ENCODE results near the gene MKRN2OS.

MKRN2OS gene

DNA sequence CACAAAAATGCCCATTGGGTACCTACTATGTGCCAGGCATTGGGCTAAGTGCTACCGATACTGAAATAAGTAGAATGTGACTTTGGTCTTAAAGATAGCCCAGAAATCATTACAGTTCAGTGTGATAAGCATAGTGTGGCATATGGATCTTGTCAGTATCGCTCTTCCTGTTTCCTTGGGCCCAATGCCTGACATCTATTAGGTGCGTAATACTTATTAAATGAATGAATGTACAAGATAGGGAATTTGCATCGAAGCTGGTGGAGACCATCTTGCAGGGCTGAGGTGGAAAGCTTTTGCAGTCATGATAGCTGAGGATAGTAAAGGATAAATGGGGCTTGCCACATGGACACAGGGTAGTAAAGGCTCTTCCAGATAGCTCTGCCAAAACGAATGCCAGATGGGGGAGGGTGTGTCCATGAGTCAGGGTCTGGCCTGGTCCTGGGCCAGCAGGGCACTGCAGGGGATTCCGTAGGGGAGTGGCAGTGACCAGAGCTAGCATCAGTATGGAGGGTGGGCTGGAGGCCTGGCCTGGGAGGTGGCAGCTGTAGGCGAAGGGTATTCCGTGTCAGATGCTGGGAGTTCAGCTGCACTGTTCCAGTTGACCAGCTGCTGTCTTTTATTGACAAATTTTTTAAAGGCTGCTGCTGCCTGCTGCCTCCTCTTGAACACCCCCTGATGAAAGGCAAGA, 37.6 kb downstream of the MKRN2OS start:
- no peak for DNase-seq (ENCODE audit: insufficient read length, low spot score)
- TF ChIP-seq POLR2AphosphoS5 (IDR thresholded peaks at IDR 0.05; ENCODE audit: low read depth, low read length) (no peak), PAX5 (IDR thresholded peaks at IDR 0.05; ENCODE audit: insufficient read depth, low read length, severe bottlenecking) (no peak), SPI1 (IDR thresholded peaks at IDR 0.05; ENCODE audit: low read depth, low read length) (no peak), POU2F2 (IDR thresholded peaks at IDR 0.05; ENCODE audit: low read depth, low read length) (no peak), POLR2A (IDR thresholded peaks at IDR 0.05; ENCODE audit: low read depth, low read length) (no peak), TAF1 (IDR thresholded peaks at IDR 0.05; ENCODE audit: low read depth, low read length) (no peak)
- FAIRE-seq, result no peak

DNA sequence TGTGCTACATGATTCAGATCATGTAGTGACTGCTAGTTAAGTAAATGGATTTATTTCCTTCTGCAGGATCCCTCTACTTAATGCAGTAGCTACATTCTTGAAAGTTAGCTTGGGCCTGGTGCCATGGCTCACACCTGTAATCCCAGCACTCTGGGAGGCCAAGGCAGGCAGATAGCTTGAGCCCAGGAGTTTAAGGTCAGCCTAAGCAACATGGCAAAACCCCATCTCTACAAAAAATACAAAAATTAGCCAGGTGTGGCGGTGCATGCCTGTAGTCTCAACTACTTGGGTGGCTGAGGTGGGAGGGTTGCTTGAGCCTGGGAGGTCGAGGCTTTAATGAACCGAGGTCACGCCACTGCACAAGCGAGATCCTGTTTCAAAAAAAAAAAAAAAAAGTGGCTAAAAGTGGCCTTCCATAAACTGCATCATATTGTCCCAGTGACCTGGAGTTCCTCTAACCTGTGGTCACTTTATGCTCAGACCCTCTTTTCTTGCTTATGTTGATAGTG, 39.0 kb downstream of the MKRN2OS start:
- FAIRE-seq (no peak), DNase-seq (ENCODE audit: insufficient read length, low spot score) (no peak)
- TF ChIP-seq TAF1 (IDR thresholded peaks at IDR 0.05; ENCODE audit: low read depth, low read length) (no peak), POU2F2 (IDR thresholded peaks at IDR 0.05; ENCODE audit: low read depth, low read length) (no peak), PAX5 (IDR thresholded peaks at IDR 0.05; ENCODE audit: insufficient read depth, low read length, severe bottlenecking) (no peak), POLR2AphosphoS5 (IDR thresholded peaks at IDR 0.05; ENCODE audit: low read depth, low read length) (no peak), POLR2A (IDR thresholded peaks at IDR 0.05; ENCODE audit: low read depth, low read length) (no peak), SPI1 (IDR thresholded peaks at IDR 0.05; ENCODE audit: low read depth, low read length) (no peak)

DNA sequence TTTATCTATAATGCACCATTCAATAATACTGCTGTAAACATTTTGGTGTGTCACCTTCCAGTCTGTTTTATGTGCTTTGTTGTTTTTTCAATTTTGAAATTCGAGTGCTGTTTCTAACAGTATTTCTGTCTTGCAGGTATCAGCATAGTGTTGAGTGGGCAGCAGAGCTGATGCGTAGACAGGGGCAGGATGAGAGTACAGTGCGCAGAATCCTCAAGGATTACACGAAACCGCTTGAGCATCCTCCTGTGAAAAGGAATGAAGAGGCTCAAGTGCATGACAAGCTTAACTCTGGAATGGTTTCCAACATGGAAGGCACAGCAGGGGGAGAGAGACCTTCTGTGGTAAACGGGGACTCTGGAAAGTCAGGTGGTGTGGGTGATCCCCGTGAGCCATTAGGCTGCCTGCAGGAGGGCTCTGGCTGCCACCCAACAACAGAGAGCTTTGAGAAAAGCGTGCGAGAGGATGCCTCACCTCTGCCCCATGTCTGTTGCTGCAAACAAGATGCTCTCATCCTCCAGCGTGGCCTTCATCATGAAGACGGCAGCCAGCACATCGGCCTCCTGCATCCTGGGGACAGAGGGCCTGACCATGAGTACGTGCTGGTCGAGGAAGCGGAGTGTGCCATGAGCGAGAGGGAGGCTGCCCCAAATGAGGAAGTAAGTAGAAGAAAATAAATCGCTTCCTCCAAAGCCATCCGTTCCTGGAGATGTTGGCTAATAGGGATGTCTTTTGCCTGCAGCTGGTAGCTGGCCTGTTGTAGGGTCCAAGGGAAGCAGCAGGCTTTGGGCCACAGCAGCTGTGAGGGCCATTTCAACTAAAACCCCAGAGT, 42.0 kb downstream of the MKRN2OS start:
- no peak for TF ChIP-seq SPI1 (IDR thresholded peaks at IDR 0.05; ENCODE audit: low read depth, low read length)
- TF ChIP-seq POU2F2 (IDR thresholded peaks at IDR 0.05; ENCODE audit: low read depth, low read length), result no peak
- TF ChIP-seq TAF1 (IDR thresholded peaks at IDR 0.05; ENCODE audit: low read depth, low read length), result no peak
- TF ChIP-seq POLR2A (IDR thresholded peaks at IDR 0.05; ENCODE audit: low read depth, low read length), result no peak
- no peak for TF ChIP-seq POLR2AphosphoS5 (IDR thresholded peaks at IDR 0.05; ENCODE audit: low read depth, low read length)
- no peak for TF ChIP-seq PAX5 (IDR thresholded peaks at IDR 0.05; ENCODE audit: insufficient read depth, low read length, severe bottlenecking)
- DNase-seq (ENCODE audit: insufficient read length, low spot score), result no peak
- no peak for FAIRE-seq

DNA sequence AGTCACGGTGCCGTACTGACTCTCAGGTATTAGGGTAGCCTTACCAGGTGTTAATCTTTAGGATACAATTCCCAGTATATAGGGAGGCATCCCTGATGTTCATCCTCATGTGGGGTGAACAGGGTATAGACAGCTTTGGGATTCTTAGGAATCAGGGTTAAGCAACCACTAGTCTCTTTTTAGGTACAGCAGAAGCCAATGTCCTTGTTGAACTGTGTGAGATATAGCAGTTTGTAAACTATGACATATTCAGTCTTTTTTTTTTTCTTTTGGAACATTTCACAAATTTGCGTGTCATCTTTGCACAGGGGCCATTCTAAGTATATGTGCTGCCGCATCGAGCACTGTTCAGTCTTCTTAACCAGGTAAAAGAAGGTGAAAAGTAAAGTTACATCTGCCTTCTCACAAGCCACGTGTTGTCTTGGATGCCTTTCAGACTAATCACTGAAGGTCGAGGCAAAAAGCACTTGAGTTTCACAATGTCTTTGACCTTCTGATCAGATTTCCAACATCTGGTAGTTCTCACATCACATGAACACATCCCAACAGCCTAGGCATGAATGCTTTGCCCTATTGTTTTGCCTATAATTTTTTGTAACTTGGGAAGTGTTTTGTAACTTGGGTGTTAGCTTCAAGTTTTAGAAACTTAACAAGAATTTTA, 43.8 kb downstream of the MKRN2OS start:
- DNase-seq (ENCODE audit: insufficient read length, low spot score) (no peak), FAIRE-seq (no peak)
- no peak for TF ChIP-seq POU2F2 (IDR thresholded peaks at IDR 0.05; ENCODE audit: low read depth, low read length)
- TF ChIP-seq PAX5 (IDR thresholded peaks at IDR 0.05; ENCODE audit: insufficient read depth, low read length, severe bottlenecking), result no peak
- TF ChIP-seq SPI1 (IDR thresholded peaks at IDR 0.05; ENCODE audit: low read depth, low read length), result no peak
- TF ChIP-seq POLR2AphosphoS5 (IDR thresholded peaks at IDR 0.05; ENCODE audit: low read depth, low read length), result no peak
- TF ChIP-seq POLR2A (IDR thresholded peaks at IDR 0.05; ENCODE audit: low read depth, low read length), result no peak
- TF ChIP-seq TAF1 (IDR thresholded peaks at IDR 0.05; ENCODE audit: low read depth, low read length), result no peak

DNA sequence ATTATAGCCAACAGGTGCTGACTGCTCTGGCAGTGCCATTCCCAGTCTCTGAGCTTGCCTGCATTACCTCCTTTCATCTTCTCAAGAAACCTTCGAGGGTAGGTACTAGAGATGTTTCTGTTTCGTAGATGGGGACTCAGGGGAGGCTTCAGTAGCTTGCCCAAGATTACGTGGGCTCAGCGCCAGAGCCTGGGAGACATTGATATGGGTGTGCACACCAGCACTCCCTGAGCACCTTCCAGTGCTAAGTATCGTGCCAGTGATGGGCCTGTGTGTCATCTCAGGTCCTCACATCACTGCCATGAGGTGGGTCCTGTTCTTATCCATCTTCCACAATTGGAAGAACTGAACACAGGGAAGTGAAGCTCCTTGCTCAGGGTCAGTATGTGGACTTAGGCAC, 45.8 kb downstream of the MKRN2OS start:
- DNase-seq (ENCODE audit: insufficient read length, low spot score) (no peak), FAIRE-seq (no peak)
- TF ChIP-seq TAF1 (IDR thresholded peaks at IDR 0.05; ENCODE audit: low read depth, low read length), result no peak
- TF ChIP-seq PAX5 (IDR thresholded peaks at IDR 0.05; ENCODE audit: insufficient read depth, low read length, severe bottlenecking), result no peak
- no peak for TF ChIP-seq SPI1 (IDR thresholded peaks at IDR 0.05; ENCODE audit: low read depth, low read length)
- no peak for TF ChIP-seq POU2F2 (IDR thresholded peaks at IDR 0.05; ENCODE audit: low read depth, low read length)
- TF ChIP-seq POLR2AphosphoS5 (IDR thresholded peaks at IDR 0.05; ENCODE audit: low read depth, low read length), result no peak
- no peak for TF ChIP-seq POLR2A (IDR thresholded peaks at IDR 0.05; ENCODE audit: low read depth, low read length)

DNA sequence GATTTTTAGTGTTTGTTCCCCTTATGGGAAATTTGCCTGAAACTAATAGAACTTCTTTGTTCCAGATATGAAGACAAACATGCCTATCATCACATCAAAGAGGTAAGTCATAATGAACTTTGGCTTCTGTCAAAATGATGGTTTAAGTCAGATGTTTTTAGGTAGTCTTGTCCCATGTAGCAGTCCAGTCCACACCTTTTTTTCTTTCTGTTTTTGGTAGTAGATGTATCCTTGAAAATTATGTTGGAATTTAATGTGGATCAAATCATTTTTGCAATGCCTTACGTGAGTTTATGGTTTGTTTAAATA, 48.9 kb downstream of the MKRN2OS start:
- TF ChIP-seq PAX5 (IDR thresholded peaks at IDR 0.05; ENCODE audit: insufficient read depth, low read length, severe bottlenecking) (no peak), TAF1 (IDR thresholded peaks at IDR 0.05; ENCODE audit: low read depth, low read length) (no peak), POLR2AphosphoS5 (IDR thresholded peaks at IDR 0.05; ENCODE audit: low read depth, low read length) (no peak), SPI1 (IDR thresholded peaks at IDR 0.05; ENCODE audit: low read depth, low read length) (no peak), POLR2A (IDR thresholded peaks at IDR 0.05; ENCODE audit: low read depth, low read length) (no peak), POU2F2 (IDR thresholded peaks at IDR 0.05; ENCODE audit: low read depth, low read length) (no peak)
- FAIRE-seq, result no peak
- DNase-seq (ENCODE audit: insufficient read length, low spot score), result no peak

DNA sequence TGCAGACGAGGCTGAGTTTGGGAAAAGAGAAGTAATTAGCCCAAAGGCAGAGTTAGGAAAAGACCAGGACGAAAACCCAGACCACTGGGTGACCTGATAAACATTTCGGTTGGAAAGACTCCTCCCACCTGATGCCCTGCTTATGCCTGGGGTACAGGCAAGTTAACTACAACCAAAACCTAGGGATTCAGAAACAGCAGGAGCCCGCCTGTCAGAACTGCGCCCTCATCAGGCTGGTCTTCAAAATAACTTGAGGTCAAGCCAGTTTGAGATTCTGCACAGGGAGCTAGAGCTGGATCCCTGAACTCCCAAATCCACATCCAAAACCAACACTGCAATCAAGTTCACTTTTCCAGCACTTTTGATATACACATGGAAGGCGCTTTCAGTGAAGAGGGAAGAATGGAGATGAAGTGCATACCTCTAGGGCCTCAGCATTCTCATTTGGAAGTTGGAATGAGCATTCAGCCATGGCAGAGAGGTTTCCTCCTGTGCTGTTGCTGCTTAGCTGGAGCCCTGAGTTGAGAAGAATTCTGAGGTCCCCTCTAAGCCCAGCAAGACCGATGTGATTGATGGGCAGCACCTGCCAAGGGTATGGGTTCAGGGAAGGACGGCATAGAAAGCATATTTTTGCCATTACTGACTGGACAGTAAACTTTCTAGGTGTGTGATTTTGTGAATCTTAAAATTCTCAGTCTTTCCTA, 49.4 kb downstream of the MKRN2OS start:
- TF ChIP-seq POU2F2 (IDR thresholded peaks at IDR 0.05; ENCODE audit: low read depth, low read length) (no peak), POLR2AphosphoS5 (IDR thresholded peaks at IDR 0.05; ENCODE audit: low read depth, low read length) (no peak), POLR2A (IDR thresholded peaks at IDR 0.05; ENCODE audit: low read depth, low read length) (no peak), PAX5 (IDR thresholded peaks at IDR 0.05; ENCODE audit: insufficient read depth, low read length, severe bottlenecking) (no peak), SPI1 (IDR thresholded peaks at IDR 0.05; ENCODE audit: low read depth, low read length) (no peak), TAF1 (IDR thresholded peaks at IDR 0.05; ENCODE audit: low read depth, low read length) (no peak)
- FAIRE-seq (no peak), DNase-seq (ENCODE audit: insufficient read length, low spot score) (no peak)

DNA sequence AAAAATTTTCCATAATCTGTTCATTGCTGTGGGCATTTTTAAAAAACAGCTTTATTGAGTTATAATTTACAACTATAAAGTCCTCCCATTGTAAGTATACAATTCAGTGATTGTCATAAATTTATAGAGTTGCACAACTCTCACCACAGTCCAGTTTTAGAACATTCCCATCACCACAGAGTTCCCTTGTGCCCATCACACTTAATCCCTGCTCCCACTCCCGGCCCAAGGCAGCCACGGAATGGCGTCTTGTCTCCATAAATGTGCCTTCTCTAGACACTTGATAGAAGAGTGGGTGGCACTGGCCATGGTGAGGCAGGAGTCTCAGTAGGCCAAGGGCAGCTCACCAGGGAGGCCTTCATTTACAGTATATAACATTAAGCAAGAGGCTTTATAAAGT, 54.8 kb downstream of the MKRN2OS start:
- no peak for TF ChIP-seq POLR2AphosphoS5 (IDR thresholded peaks at IDR 0.05; ENCODE audit: low read depth, low read length)
- no peak for TF ChIP-seq PAX5 (IDR thresholded peaks at IDR 0.05; ENCODE audit: insufficient read depth, low read length, severe bottlenecking)
- FAIRE-seq, result no peak
- no peak for DNase-seq (ENCODE audit: insufficient read length, low spot score)

DNA sequence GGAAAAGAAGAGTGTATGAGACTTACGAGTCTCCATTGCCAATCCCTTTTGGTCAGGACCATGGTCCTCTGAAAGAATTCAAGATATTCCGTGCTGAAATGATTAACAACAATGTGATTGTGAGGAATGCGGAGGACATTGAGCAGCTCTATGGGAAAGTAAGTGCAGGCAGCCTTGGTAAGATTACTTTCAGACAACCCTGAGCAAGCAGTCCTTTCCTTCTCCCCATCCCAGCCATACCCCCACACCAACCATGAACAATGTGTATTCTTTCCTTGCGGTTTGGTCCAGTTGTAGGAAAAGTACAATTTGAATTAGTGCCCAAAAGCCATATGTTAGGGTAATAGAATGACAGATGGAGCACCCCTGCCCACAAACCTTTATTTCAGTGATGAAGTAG, 55.5 kb downstream of the MKRN2OS start:
- FAIRE-seq (no peak), DNase-seq (ENCODE audit: insufficient read length, low spot score) (no peak)
- no peak for TF ChIP-seq TAF1 (IDR thresholded peaks at IDR 0.05; ENCODE audit: low read depth, low read length)
- TF ChIP-seq SPI1 (IDR thresholded peaks at IDR 0.05; ENCODE audit: low read depth, low read length), result no peak
- TF ChIP-seq POLR2AphosphoS5 (IDR thresholded peaks at IDR 0.05; ENCODE audit: low read depth, low read length), result no peak
- TF ChIP-seq PAX5 (IDR thresholded peaks at IDR 0.05; ENCODE audit: insufficient read depth, low read length, severe bottlenecking), result no peak
- no peak for TF ChIP-seq POU2F2 (IDR thresholded peaks at IDR 0.05; ENCODE audit: low read depth, low read length)
- no peak for TF ChIP-seq POLR2A (IDR thresholded peaks at IDR 0.05; ENCODE audit: low read depth, low read length)

Data from GM12891 (cell line).